HG02870 (cell line): ENCODE data around the gene UNC45A.
A peak's percentile ranks its signal among the peaks of the same experiment; 100 is the strongest.

Experiments
- ATAC-seq: cut with Tn5 transposase; IDR thresholded peaks from one replicate; pipeline ENCODE4 v1.9.1; 2021; ENCODE audit warnings: mild to moderate bottlenecking, moderate library complexity; ENCODE audit not compliant: unreplicated experiment

Gene UNC45A

GRCh38 chr15:90959894-90960293, 24.8 kb downstream of the UNC45A start:
- ATAC-seq: no peak

GRCh38 chr15:90960298-90961091, 25.4 kb downstream of the UNC45A start:
- ATAC-seq: no peak

- no peak for ATAC-seq
These were observed 26.9 kb downstream of the UNC45A start for GRCh38 chr15:90962021-90962420.

- no peak for ATAC-seq
These were observed 31.2 kb downstream of the UNC45A start for GRCh38 chr15:90966262-90966661.

GRCh38 chr15:90967206-90967605, 32.1 kb downstream of the UNC45A start:
- ATAC-seq: no peak

- no peak for ATAC-seq
These were observed 33.3 kb downstream of the UNC45A start for GRCh38 chr15:90968434-90968833.

GRCh38 chr15:90970274-90970673, 35.2 kb downstream of the UNC45A start:
- no peak for ATAC-seq

GRCh38 chr15:90972133-90972532, 37.0 kb downstream of the UNC45A start:
- ATAC-seq: no peak

GRCh38 chr15:90974216-90974615, 39.1 kb downstream of the UNC45A start:
- ATAC-seq: no peak

- no peak for ATAC-seq
These were observed 44.5 kb downstream of the UNC45A start for GRCh38 chr15:90979582-90979981.

GRCh38 chr15:90981681-90982080, 46.6 kb downstream of the UNC45A start:
- peak; percentile 92 for ATAC-seq

- peak; percentile 26 for ATAC-seq
These were observed 47.0 kb downstream of the UNC45A start for GRCh38 chr15:90982135-90982534.

- ATAC-seq: no peak
These were observed 51.9 kb downstream of the UNC45A start for GRCh38 chr15:90986790-90987507.

GRCh38 chr15:90987561-90988141, 52.6 kb downstream of the UNC45A start:
- ATAC-seq: no peak

- no peak for ATAC-seq
These were observed 53.2 kb downstream of the UNC45A start for GRCh38 chr15:90988296-90988695.

- ATAC-seq: no peak
These were observed 54.1 kb downstream of the UNC45A start for GRCh38 chr15:90989040-90989768.

GRCh38 chr15:90990446-90990845, 55.4 kb downstream of the UNC45A start:
- ATAC-seq: no peak

- no peak for ATAC-seq
These were observed 56.7 kb downstream of the UNC45A start for GRCh38 chr15:90991587-90992285.

- peak; percentile 13 for ATAC-seq
These were observed 59.0 kb downstream of the UNC45A start for GRCh38 chr15:90994059-90994416.

- ATAC-seq: peak; percentile 94
These were observed 59.6 kb downstream of the UNC45A start, which contains the start of gene PRC1 for GRCh38 chr15:90994417-90995311. PRC1 (minus strand) TSS chr15:90994535; CDS start chr15:90994417, 118 bp downstream.
